HG03521 (cell line): ENCODE measurements around the gene IFNA13.
A peak's percentile ranks its signal among the peaks of the same experiment; 100 is the strongest.

Experiments used
- ATAC-seq: cut with Tn5 transposase; IDR thresholded peaks from one replicate; pipeline ENCODE4 v1.9.1; 2021; ENCODE audit warnings: mild to moderate bottlenecking, moderate library complexity; ENCODE audit not compliant: unreplicated experiment

The IFNA13 gene

GRCh38 chr9:21362287-21362686 lies 5.6 kb downstream of the IFNA13 start:
- ATAC-seq: no peak

GRCh38 chr9:21357479-21358460 lies 10.1 kb downstream of the IFNA13 start:
- peak; percentile 84 for ATAC-seq

- ATAC-seq: no peak
These were observed 17.1 kb downstream of the IFNA13 start, which contains the start of gene IFNA6 for GRCh38 chr9:21350787-21351186. TSS of gene IFNA6 (minus strand) at chr9:21350887. CDS start at chr9:21350887, 0 bp downstream.

DNA sequence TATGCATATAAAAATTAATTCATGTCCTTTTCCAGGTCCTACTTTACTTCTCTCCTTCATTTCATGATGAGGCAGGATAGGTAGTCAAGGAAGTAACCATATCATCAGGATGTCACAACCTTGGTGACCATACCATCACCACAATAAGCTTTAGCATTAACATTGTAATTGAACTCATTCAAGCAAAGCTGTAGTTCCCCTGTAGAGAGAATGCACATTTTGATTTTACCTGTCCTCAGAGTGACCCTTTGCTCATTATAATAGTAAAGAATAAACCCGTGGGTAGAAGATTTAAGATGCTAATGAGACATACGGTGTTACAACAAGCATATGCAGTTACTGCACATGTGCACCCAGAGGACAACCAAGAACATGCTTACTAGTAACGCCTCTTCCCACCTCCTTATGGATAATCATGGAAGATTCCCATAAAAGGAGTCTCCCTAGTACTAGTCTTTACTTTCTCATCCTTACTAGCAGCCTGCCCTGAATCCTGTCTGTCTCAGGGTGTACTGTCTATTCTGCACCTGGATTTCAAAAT lies 19.4 kb downstream of the IFNA13 start:
- ATAC-seq: no peak

GRCh38 chr9:21340735-21341134 lies 27.1 kb downstream of the IFNA13 start:
- ATAC-seq: no peak

DNA sequence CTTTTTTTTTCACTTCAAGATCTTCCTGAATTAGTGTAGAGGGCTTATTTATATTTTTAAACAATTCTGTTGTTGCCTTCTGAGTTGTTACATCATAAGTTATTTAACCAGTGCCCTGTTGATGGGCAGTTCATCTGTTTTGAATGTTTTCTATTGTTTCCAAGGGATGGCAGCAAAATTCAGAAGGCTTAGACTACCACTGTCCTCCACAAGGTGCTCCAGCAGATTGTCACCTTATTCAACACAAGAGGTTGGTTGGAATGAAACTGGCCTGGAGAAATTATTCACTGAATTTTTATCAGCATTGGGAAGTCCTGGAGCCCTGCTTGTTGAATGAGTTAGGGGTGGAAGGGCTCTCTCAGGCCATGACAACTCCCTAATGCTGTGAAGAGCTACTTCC lies 31.4 kb downstream of the IFNA13 start:
- no peak for ATAC-seq

GRCh38 chr9:21334701-21335632 lies 32.9 kb downstream of the IFNA13 start, which contains the start of gene KLHL9:
TSS of gene KLHL9 (minus strand) at chr9:21335404. CDS start at chr9:21334859, 545 bp downstream.
- peak; percentile 90 for ATAC-seq

DNA sequence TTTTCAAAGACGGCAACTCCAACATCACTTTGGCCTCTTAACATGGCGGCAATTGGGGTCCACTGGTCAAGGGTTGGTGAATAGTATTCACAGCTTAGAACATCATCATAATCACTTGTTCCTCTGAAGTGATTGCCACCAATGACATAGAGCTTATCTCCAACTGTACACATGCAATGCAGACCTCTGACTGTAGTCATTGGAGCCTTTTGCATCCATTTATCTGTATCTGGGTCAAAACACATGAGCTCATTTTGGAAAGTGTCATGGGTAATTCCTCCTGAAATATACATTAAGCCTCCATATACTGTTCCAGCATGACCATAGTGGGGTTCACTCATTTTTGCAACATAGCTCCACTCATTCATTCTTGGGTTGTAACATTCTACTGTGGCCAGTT lies 34.6 kb downstream of the IFNA13 start:
- ATAC-seq: no peak

DNA sequence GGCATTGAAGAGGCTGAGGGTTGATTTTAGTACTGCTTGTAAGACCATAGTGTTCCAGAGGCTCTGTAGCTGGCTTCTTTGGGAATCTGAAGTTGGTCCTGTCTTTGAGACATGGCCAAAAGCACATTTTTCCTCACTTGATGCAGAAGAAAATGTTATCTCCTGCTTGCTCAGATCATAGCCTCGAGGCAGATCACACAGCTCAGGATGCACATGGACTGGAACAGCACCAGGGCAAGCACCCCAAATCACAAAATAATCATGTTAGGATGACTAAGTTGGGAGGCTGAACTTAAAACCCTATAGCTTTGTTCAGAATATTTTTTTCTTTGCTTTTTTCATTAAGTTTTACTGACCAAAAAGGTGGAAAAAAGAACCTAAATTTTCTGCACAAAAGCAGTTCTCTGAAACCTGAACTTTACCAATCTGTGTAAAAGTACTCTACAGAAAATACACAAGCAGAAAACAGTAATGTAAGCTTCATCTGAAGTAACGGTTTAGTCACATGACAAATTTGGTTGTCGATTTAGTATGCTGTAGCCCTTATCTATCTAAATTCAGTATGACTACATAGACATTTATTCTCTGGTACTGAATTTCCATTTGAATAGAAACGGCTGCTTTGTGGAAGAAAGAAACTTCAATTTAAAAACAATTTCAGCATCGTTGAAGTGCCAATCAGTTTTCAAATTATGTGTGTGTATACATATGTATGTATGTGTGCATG lies 36.0 kb downstream of the IFNA13 start:
- no peak for ATAC-seq

- ATAC-seq: peak; percentile 82
These were observed 41.2 kb downstream of the IFNA13 start for GRCh38 chr9:21326526-21327139.

DNA sequence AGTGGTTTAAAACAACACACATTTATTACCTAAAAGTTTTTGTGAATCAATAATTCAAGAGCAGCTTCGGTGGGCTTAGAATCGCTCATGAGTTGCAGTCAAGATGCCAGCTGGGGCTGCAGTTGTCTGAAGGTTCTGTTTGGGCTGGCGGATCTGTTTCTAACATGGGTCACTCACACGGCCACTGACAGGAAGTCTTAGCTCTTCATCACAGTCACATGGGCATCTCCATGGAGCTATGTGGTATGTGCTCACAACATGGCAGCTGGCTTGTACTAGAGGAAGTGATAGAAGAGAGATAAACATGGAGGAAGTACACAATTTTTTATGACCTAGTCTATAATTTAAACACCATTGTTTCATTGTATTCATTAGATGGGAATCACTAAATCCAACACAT lies 43.8 kb downstream of the IFNA13 start:
- no peak for ATAC-seq

- no peak for ATAC-seq
These were observed 44.9 kb downstream of the IFNA13 start for GRCh38 chr9:21322911-21323461.

DNA sequence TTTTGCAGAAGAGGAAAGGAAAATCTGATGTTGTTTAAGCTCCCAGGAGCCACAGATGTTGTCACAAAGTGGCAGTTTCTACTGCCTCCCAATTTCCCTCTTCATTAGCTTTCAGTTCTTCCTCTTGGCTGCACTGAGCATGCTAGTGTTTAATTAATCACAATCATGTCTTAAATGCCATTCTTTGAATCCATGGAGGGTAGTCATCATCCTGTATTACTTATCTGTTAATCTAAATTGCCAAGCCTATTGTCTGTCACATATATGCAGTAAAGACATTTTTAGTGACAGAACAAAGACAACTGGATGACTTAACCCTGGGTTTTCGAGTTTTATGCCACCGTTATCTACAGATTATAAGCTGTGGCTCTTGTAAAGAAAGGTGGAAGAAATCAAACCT lies 47.4 kb downstream of the IFNA13 start:
- ATAC-seq: no peak

- peak; percentile 73 for ATAC-seq
These were observed 49.6 kb downstream of the IFNA13 start for GRCh38 chr9:21317956-21318923.
